Omental fat pad (tissue), 4 donors: ENCODE data around the gene FAM110D. TPM values are rescaled to one million over a fixed set of nuclear protein-coding genes. Genes with fewer than 3 reads are reported as not detected.

Source experiments
- ATAC-seq: fragments of 150-250 bp; one replicate; pipeline ENCODE4 v1.9.1; 2016; ENCODE audit warnings: mild to moderate bottlenecking, moderate library complexity; ENCODE audit not compliant: low FRiP score
- DNase-seq: peaks from one replicate; pipeline ENCODE4 v3.0.0-alpha.2; 2019; ENCODE audit warnings: low spot score
- total RNA-seq, 4 donors: library from RNA; depleted of rRNA; stranded (reverse); fragments of >200 nt; gene quantifications; one replicate each; pipeline ENCODE4 v1.1.0, GENCODE V29; 2016
- TF ChIP-seq, protein P1 (sequence below), 3 donors: fragments of 450-650 bp; IDR thresholded peaks; one replicate each; pipeline ENCODE4 v1.5.1; 2016 to 2017; ENCODE audit warnings: antibody characterized with exemption in 3 of 3, mild to moderate bottlenecking in 3 of 3, moderate library complexity in 2 of 3

Gene FAM110D
- total RNA-seq, result 10 to 100 TPM in 2 of 4 donors, 1 to 10 TPM in 2; 4.6 to 20.5 (median 13.2) TPM

DNA sequence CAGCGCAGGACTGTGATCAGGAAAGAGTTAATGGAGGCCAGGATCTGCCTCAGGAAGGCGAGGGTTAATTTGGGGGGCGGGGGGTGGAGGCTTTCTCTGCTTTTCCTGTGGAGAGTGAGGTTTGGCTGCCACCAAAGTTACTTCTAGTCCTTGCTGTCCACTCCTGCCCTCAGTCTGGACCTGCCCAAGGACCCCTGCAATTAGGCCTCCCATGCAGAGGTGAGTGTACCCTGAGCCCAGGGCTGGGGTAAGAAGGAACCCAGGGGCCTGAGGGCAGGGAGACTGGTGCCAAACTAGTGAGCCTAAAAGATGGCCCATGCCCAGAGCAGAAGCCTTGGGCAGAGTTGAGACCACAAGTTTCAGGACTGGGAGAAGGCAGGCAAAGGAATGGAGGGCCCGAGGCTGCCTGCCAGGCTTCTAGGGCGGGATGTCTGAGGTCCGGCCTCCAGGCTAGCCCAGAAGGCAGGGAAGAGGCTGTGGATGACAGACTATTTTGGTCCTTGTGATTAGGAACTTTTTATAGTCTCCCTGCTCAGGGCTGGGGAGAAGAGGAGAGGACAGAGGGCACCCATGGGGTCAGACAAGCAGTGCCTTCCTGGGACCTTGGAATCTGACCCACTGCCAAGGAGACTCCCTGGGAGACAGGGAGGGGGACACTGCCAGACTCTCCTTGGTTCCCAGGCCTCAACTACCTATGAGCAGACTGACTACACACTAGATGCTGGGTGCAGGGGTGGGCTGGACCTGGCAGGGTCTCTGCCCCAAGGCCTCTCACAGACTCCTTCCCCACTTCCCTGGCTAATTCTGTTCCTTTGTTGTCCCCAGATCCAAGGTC, at the start of gene FAM110D:
Gene FAM110D (plus strand): TSS at position 172 of the 835 bp plus-strand sequence. CDS start 2,213 bp downstream, outside the sequence.
- no peak for ATAC-seq
- TF ChIP-seq, protein P1, sequence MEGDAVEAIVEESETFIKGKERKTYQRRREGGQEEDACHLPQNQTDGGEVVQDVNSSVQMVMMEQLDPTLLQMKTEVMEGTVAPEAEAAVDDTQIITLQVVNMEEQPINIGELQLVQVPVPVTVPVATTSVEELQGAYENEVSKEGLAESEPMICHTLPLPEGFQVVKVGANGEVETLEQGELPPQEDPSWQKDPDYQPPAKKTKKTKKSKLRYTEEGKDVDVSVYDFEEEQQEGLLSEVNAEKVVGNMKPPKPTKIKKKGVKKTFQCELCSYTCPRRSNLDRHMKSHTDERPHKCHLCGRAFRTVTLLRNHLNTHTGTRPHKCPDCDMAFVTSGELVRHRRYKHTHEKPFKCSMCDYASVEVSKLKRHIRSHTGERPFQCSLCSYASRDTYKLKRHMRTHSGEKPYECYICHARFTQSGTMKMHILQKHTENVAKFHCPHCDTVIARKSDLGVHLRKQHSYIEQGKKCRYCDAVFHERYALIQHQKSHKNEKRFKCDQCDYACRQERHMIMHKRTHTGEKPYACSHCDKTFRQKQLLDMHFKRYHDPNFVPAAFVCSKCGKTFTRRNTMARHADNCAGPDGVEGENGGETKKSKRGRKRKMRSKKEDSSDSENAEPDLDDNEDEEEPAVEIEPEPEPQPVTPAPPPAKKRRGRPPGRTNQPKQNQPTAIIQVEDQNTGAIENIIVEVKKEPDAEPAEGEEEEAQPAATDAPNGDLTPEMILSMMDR (IDR thresholded peaks at IDR 0.05), result no peak
- DNase-seq, result no peak

- DNase-seq (no peak), ATAC-seq (no peak)
- TF ChIP-seq, protein P1 (IDR thresholded peaks at IDR 0.05), result no peak
Observed at GRCh38 chr1:26109229-26110164, 49.4 kb upstream of the FAM110D start.

DNA sequence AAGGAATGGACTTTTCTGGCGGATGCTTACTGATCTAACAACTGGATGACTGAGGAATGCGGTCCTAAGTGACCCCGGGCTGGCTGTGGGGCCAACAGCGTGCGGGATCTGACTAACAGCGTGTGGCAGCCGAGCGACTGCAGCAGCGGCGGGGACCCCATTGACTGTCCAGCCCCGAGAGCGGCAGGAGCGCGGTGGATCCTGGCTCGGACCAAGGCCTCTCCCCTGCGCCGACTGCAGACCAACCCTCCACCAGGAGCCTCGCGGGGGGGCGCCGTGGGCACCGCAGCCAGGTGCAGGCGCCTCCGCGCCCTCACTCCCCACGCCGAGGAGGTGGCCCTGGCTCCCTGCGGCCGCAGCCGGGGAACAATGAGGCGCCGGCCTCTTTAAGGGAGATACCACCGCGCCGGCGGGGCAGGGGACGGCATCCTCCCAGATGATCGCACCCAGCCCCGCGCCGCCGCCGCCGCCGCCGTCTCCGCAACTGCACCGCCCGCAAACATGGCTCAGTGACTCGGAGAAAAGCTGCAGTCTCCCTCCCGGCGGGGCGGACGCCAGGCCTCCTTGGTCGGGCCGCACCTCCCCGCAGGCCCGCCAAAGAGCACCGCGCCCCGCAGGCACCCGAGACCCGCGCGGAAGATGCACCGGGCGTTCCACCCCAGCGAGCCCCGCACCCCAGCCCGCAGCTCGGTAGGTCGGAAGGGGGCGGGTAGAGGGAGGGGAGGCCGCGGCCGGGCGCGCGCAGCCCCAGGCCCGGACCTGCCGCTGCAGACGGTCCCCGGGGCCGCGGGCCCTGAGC, 47.9 kb upstream of the FAM110D start:
- ATAC-seq (peak; percentile 71), DNase-seq (peak; percentile 62)
- TF ChIP-seq, protein P1 (IDR thresholded peaks at IDR 0.05), result no peak

DNA sequence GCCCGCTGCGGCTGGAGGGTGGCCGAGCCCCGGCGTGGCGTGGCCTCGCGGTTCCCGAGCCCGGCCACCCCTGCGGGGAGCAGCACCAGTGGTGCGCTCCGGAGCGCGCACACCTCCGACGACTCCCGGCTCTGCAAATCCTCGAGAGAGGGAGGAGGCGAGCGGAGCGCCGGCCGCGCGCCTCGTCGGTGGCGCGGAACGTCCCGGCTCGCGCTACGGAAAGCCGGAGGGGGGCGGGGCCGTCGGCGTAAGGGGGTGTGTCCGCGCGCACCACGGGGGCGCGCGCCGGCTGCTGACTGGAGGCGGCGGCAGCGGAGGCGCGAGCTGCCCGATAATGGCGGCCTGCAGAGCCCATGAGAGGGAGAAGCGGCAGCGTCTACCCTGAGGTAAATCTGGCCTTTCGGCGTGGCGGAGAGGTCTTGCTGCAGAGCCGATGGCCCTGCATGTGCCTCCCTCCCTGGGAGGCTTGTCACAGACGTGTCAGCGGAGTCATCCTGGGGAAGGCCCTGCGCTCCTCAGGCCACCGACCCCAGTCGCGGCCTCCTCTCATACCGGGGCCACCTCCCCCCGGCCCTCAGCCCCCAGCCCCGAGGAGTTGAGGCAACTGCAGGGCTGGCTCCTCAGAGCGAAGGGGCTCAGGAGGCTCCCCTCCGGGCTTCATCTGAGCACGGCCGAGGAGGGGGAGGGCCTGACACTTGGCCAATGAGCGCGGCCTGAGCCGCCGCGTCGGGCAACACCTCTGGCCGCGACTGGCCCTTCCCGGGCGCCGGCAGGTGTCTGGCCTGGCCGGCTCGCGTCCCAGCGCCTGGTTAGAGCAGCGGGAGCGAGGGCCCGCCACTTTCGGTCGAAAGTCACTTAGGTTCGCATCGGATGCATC, 47.1 kb upstream of the FAM110D start, which contains the start of gene PDIK1L:
Gene PDIK1L (plus strand): TSS at position 295 of the 877 bp plus-strand sequence. CDS start 2,485 bp downstream, outside the sequence.
- ATAC-seq (peak; percentile 97), DNase-seq (peak; percentile 81)

DNA sequence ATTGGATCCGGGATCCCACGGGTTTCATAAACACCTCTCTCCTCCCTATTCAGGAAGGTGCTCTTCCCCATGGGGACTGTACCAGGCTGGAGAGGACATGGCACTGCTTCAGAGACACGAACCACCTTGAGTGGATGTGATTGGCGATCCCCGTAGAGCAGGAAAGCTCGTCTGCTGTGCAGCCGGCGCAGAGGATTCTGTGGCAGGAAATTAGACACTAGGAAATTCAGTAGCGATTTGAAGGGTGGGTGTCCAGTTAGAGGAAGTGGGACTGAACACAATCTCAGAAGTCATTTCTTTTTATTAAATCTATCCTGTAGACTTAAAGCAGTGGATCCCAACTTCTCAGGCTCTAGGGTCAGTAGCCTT, 46.5 kb upstream of the FAM110D start:
- DNase-seq, result no peak
- TF ChIP-seq, protein P1 (IDR thresholded peaks at IDR 0.05), result no peak

More for the DNA sequence above, 47.1 kb upstream of the FAM110D start, which contains the start of gene PDIK1L:
- TF ChIP-seq, protein P1 (IDR thresholded peaks at IDR 0.05), result no peak

More for the DNA sequence above, 46.5 kb upstream of the FAM110D start:
- no peak for ATAC-seq
